Dermis blood vessel endothelial cell (primary cell): ENCODE measurements around the gene MANF. TPM values are rescaled to one million over a fixed set of nuclear protein-coding genes. Genes with fewer than 3 reads are reported as not detected.

ENCODE experiments used
- DNase-seq: peaks from one replicate; pipeline ENCODE4 v3.0.0; 2010
- total RNA-seq: library from RNA; depleted of rRNA; stranded (reverse); fragments of >200 nt; gene quantifications from 2 replicates; pipeline ENCODE4 v1.2.3, GENCODE V29; 2014

The MANF gene
- total RNA-seq, 1 donor from 2014 or later, result 100 TPM

DNA sequence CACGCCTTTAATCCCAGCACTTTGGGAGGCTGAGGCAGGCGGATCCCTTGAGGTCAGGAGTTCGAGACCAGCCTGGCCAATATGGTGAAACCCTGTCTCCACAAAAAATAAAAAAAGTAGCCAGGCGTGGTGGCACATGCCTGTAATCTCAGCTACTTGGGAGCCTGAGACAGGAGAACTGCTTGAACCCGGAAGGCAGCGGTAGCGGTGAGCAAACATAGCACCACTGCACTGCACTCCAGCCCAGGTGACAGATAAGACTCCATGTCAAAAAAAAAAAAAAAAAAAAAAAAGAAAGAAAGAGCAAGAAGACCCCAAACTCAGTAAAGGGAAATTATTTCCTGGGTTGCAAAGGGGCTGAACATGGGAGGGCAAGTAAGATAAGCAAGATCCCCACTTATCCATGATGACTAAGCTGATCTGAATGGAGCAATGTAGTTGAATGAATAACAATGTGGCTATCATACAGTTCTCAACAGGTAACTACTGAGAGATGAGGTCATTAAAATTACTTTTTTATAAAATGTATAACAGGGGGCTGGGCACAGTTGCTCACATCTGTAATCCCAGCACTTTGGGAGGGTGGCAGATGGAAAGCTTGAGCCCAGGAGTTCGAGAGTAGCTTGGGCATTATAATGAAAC, 52.0 kb downstream of the MANF start:
- no peak for DNase-seq

Other genes starting within 250 kb of the MANF start
- 49.4 and 51.0 TPM in 2 replicates for gene RBM15B, start 6.0 kb downstream of the MANF start, total RNA-seq
- 16.7 and 23.0 TPM in 2 replicates for gene DCAF1, start 114.7 kb downstream of the MANF start, total RNA-seq
- 18.9 and 19.7 TPM in 2 replicates for gene RAD54L2, start 153.4 kb downstream of the MANF start, total RNA-seq